Measurements from ENCODE around the gene TPRG1. TPM values are rescaled to one million over a fixed set of nuclear protein-coding genes. Genes with fewer than 3 reads are reported as not detected.

Gene TPRG1
- total RNA-seq, 1 donor from 2014 or later = 3.3 TPM

GRCh38 chr3:189232790-189233189 is 61.0 kb downstream of the TPRG1 start:
- H3K27me3 Mint-ChIP-seq (ENCODE audit: low read depth) = peaks cover 2% of the 10 kb centered on the region

GRCh38 chr3:189233225-189233858 is 61.6 kb downstream of the TPRG1 start:
- Mint-ChIP-seq H3K36me3 (no peaks in the 10 kb centered on the region), H3K27me3 (ENCODE audit: low read depth) (peaks cover 2% of the 10 kb centered on the region), H3K4me3 (no peak overlapping the region), H3K4me1 (peaks cover 3% of the 10 kb centered on the region), H3K27ac (no peak overlapping the region), H3K9me3 (no peaks in the 10 kb centered on the region)
- DNase-seq (ENCODE audit: low spot score in 2 of 2, unreplicated experiment in 2 of 2) = peak in 1 of 2 experiments; percentile 43
- peak; percentile 66 for TF ChIP-seq CTCF (IDR thresholded peaks at IDR 0.05; ENCODE audit: unreplicated experiment)

More at GRCh38 chr3:189232790-189233189, 61.0 kb downstream of the TPRG1 start:
- H3K27ac Mint-ChIP-seq = no peak overlapping the region
- H3K36me3 Mint-ChIP-seq = no peaks in the 10 kb centered on the region
- no peak for TF ChIP-seq CTCF (IDR thresholded peaks at IDR 0.05; ENCODE audit: unreplicated experiment)
- H3K9me3 Mint-ChIP-seq = no peaks in the 10 kb centered on the region
- H3K4me1 Mint-ChIP-seq = peaks cover 3% of the 10 kb centered on the region
- H3K4me3 Mint-ChIP-seq = no peak overlapping the region
- no peak for DNase-seq (ENCODE audit: low spot score in 2 of 2, unreplicated experiment in 2 of 2)

GRCh38 chr3:189235214-189235613 is 63.4 kb downstream of the TPRG1 start:
- H3K4me1 Mint-ChIP-seq = peaks cover 2% of the 10 kb centered on the region
- DNase-seq (ENCODE audit: low spot score in 2 of 2, unreplicated experiment in 2 of 2) = no peak
- no peak overlapping the region for H3K4me3 Mint-ChIP-seq
- H3K27ac Mint-ChIP-seq = no peak overlapping the region
- peaks cover 2% of the 10 kb centered on the region for H3K27me3 Mint-ChIP-seq (ENCODE audit: low read depth)
- no peaks in the 10 kb centered on the region for H3K36me3 Mint-ChIP-seq
- no peak for TF ChIP-seq CTCF (IDR thresholded peaks at IDR 0.05; ENCODE audit: unreplicated experiment)
- H3K9me3 Mint-ChIP-seq = no peaks in the 10 kb centered on the region

- H3K9me3 Mint-ChIP-seq = peaks cover 7% of the 10 kb centered on the region
- no peak overlapping the region for H3K27ac Mint-ChIP-seq
- no peak for DNase-seq (ENCODE audit: low spot score in 2 of 2, unreplicated experiment in 2 of 2)
- H3K4me1 Mint-ChIP-seq = peaks cover 2% of the 10 kb centered on the region
- no peak overlapping the region for H3K4me3 Mint-ChIP-seq
- H3K27me3 Mint-ChIP-seq (ENCODE audit: low read depth) = peaks cover 2% of the 10 kb centered on the region
- no peak for TF ChIP-seq CTCF (IDR thresholded peaks at IDR 0.05; ENCODE audit: unreplicated experiment)
- H3K36me3 Mint-ChIP-seq = no peaks in the 10 kb centered on the region
Observed at GRCh38 chr3:189236352-189236751, 64.6 kb downstream of the TPRG1 start.

- Mint-ChIP-seq H3K4me1 (peaks cover under 1% of the 10 kb centered on the region), H3K27ac (no peak overlapping the region), H3K36me3 (no peaks in the 10 kb centered on the region), H3K27me3 (ENCODE audit: low read depth) (peaks cover 2% of the 10 kb centered on the region), H3K9me3 (peaks cover 12% of the 10 kb centered on the region), H3K4me3 (no peak overlapping the region)
- TF ChIP-seq CTCF (IDR thresholded peaks at IDR 0.05; ENCODE audit: unreplicated experiment) = no peak
- no peak for DNase-seq (ENCODE audit: low spot score in 2 of 2, unreplicated experiment in 2 of 2)
Observed at GRCh38 chr3:189237526-189237925, 65.8 kb downstream of the TPRG1 start.
